Epithelial cell of prostate (primary cell): ENCODE data around the gene EIF1AX.
A peak's percentile ranks its signal among the peaks of the same experiment; 100 is the strongest.
"Not testable (repeated sequence)": the region's sequence is repeated elsewhere in the genome, so short reads cannot be mapped to it uniquely, and the experiment has no call there.

Experiments used
- DNase-seq: peaks from one replicate; pipeline ENCODE4 v3.0.0-alpha.2; 2011; ENCODE audit warnings: low read depth, low spot score
- H3K27ac ChIP-seq: fragments of 450-650 bp; 2 replicates; pipeline ENCODE4 v1.5.1; 2017; ENCODE audit warnings: mild to moderate bottlenecking

EIF1AX gene

GRCh38 chrX:20141281-20142220 is at the start of gene EIF1AX:
Gene EIF1AX (minus strand): TSS chrX:20141838. CDS start chrX:20141640, 198 bp downstream.
- H3K27ac ChIP-seq = peak within 1 kb of the TSS; percentile 57
- peak; percentile 87 for DNase-seq

DNA sequence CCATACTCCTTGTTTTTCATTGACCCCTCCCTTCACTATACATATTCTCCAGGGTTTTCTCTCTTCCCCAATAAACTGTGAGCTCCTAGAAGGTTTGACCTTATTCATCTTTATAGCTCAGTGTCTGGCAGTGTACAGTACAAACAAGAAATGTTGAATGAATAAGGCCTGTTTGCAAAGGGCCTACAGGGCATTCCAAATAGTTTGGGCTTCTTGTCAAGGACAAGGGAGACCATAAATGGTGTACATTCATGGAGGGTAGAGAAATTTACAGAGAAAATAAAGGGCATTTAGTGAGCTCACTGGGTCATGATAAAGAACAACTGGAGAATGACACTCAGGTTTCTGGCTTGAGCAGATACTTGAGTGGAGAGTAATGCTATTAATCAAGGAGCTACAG is 47.5 kb upstream of the EIF1AX start:
- no peak for DNase-seq
- H3K27ac ChIP-seq = no peak overlapping the region

- no peak for DNase-seq
- no peak overlapping the region for H3K27ac ChIP-seq
Measured at GRCh38 chrX:20181598-20182329, 40.1 kb upstream of the EIF1AX start.

DNA sequence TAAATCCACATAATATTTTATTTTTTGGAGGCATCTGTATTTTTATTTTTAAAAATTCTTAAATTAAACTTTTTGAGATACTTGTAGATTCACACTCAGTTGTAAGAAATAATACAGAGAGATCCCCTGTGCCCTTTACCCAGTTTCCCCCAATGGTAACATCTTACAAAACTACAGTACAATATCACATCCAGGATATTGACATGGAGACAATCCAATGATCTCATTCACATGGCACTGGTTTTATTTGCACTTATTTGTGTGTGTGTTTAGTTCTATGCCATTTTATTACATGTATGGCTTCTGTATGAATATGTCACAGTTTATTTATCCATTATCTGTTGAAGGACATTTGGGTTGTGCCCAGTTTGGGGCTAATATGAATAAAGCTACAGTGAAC is 35.5 kb upstream of the EIF1AX start:
- no peak for DNase-seq
- H3K27ac ChIP-seq = no peak overlapping the region

DNA sequence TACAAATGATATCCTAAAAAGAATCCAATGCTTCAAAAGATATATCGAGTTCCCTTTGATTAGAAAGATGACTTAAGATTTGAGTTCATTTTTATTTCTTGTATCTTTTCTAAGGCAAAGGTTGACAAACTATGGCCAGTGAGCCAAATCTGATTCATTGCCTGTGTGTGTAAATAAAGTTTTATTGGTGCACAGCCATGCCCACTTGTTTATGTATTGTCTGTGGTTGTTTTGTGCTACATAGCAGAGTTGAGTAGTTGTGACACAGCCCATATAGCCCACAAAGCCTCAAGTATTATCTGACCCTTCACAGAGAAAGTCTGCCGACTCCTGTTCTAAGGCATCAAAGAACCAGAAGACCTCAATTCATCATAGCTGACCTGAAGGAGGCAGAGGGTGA is 32.2 kb upstream of the EIF1AX start:
- no peak for DNase-seq
- H3K27ac ChIP-seq = no peak overlapping the region

DNA sequence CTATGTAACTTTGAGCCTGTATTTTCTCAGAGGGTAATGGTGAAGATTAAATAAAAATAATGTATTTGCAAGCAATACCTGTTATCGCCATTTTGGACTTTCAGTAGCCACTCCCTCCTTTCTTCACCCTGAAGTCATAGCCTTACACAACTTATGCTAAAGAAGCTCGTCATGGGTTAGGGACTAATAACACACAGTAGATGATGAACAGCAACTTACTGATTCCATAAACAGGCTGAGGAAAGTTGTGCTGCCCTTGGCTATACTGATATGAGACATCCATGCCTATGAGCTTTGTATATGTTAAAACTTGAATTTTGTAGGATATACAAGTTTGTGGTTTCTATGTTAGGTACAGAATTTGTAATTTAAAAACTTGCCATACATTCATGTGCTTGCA is 31.7 kb upstream of the EIF1AX start:
- DNase-seq = no peak
- H3K27ac ChIP-seq = no peak overlapping the region

- no peak overlapping the region for H3K27ac ChIP-seq
- DNase-seq = no peak
Measured at GRCh38 chrX:20171887-20172286, 30.2 kb upstream of the EIF1AX start.

- H3K27ac ChIP-seq, DNase-seq: not testable (repeated sequence)
Measured at GRCh38 chrX:20162516-20162915, 20.9 kb upstream of the EIF1AX start.

- DNase-seq = no peak
- H3K27ac ChIP-seq = no peak overlapping the region
Measured at GRCh38 chrX:20159797-20160385, 18.3 kb upstream of the EIF1AX start.

DNA sequence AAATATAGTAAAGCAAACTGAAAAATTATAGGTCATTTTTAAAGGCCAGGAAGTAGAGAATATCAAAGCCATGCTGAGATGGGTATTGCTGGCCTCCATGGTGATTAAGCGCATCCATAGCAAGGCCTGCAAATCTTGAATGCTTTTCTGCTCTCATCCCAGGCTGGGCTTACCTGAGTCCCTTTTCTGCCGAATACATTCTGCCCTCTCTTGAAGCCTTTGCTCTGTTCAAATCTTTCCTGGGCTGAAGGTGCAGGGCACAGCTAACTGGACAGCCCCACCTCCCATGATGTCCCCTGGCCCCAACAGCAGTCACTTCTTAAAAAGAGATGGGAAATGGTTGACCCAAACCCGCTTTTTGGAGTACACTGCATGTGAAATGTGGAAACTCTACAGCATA is 10.1 kb upstream of the EIF1AX start:
- no peak overlapping the region for H3K27ac ChIP-seq
- no peak for DNase-seq

- no peak overlapping the region for H3K27ac ChIP-seq
- no peak for DNase-seq
Measured at GRCh38 chrX:20149326-20149725, 7.7 kb upstream of the EIF1AX start.

DNA sequence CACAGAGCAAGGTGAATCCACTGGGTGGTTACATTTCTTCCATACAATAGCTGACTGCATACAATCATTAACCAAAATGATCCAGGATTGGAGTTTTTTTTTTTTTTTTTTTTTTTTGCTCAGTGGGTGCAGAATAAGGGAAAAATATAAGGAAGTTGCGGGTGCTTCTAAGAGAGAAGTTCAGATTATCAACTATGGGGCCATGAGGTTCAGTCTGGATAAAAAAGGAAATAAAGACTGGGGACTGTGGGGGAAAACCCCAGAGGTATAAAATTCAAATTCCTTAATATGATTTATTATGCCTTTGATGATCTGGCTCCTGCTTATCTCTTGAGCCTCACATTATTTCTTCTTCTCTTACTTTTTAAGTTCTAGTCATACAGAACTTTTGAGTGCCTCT is 5.9 kb upstream of the EIF1AX start:
- DNase-seq = no peak
- no peak overlapping the region for H3K27ac ChIP-seq

- no peak for DNase-seq
- peak overlapping the region; percentile 46 for H3K27ac ChIP-seq
Measured at GRCh38 chrX:20144491-20144890, 2.9 kb upstream of the EIF1AX start.

- no peak for DNase-seq
- H3K27ac ChIP-seq = no peak overlapping the region
Measured at GRCh38 chrX:20143561-20143960, 1.9 kb upstream of the EIF1AX start.

- no peak for DNase-seq
- H3K27ac ChIP-seq = no peak overlapping the region
Measured at GRCh38 chrX:20143111-20143510, 1.5 kb upstream of the EIF1AX start.

DNA sequence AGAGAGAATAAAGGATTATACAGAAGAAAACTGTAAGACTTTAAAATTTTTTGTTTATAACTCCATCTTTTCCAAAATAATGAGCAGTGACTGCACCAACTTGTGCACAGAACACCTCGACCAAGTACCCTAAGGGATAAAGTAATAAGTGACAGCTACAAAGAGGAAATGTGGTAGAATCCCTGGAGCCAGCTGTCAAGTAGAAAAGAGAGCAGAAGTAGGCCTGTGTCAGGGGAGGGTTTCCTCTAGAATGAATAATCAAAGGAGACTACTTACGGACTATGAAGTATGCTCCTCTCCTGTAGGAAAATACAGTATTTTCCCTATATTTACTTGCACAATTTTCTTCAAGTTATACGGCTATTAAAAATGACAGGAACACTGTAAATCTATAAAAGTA is 1.2 kb downstream of the EIF1AX start:
- DNase-seq = no peak

GRCh38 chrX:20139966-20140365 is 1.7 kb downstream of the EIF1AX start:
- H3K27ac ChIP-seq = peak overlapping the region; percentile 57
- no peak for DNase-seq

More for the DNA sequence above, 1.2 kb downstream of the EIF1AX start:
- peak overlapping the region; percentile 57 for H3K27ac ChIP-seq

- DNase-seq = no peak
- no peak overlapping the region for H3K27ac ChIP-seq
Measured at GRCh38 chrX:20135944-20136343, 5.7 kb downstream of the EIF1AX start.

- DNase-seq = no peak
- peak overlapping the region; percentile 63 for H3K27ac ChIP-seq
Measured at GRCh38 chrX:20132666-20133065, 9.0 kb downstream of the EIF1AX start.

DNA sequence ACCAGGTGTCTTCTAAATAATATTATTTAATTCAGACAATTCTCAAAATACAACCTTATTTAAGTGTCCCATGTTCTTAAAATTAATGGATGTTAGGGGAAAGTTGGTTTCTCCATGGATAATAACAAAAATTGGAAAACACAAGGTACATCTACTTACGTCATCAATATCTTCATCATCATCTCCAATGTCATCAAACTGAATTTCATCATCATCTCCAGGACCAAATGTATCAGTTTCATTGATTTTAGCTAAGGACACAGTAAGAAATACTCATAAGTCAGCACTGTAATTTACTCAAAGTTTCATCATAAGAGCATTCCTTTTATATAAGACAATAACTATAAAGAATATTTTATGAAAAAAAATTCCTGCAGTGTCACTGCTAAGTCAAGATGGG is 11.3 kb downstream of the EIF1AX start:
- H3K27ac ChIP-seq = peak overlapping the region; percentile 63
- no peak for DNase-seq

DNA sequence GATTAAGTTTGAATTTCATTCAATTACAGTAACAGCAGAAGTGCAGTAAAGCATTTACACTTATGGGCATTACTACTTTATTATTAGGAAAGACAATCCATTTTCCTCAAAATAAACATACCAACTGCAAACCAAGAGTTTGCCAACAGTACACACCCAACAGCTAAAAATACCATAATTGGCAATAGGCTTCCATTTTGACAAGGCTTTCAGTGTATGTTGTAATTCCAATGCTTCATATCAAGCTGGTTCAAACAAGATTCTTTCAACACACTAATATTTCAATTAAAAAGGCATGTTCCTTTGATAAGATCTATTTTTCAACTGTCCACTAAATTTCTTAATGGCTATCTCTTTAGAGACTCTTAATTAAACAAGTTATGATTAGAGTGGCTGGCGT is 12.1 kb downstream of the EIF1AX start:
- no peak for DNase-seq
- peak overlapping the region; percentile 63 for H3K27ac ChIP-seq
